Midbrain (tissue), 1 donor: ENCODE results near the gene CAPZB.

Experiments used
- DNase-seq: peaks from one replicate; lab custom pipeline; 2025; lab: John Stamatoyannopoulos, UW

The CAPZB gene

GRCh38 chr1:19448491-19449439 lies 36.6 kb downstream of the CAPZB start:
- peak; percentile 25 for DNase-seq

GRCh38 chr1:19447550-19447949 lies 37.8 kb downstream of the CAPZB start:
- no peak for DNase-seq

GRCh38 chr1:19445417-19446342 lies 39.7 kb downstream of the CAPZB start:
- DNase-seq, result peak; percentile 17

- DNase-seq, result no peak
Observed at GRCh38 chr1:19444296-19445021, 40.9 kb downstream of the CAPZB start.

GRCh38 chr1:19443326-19443725 lies 42.0 kb downstream of the CAPZB start:
- no peak for DNase-seq

- DNase-seq, result peak; percentile 33
Observed at GRCh38 chr1:19442154-19443096, 42.9 kb downstream of the CAPZB start.

- DNase-seq, result no peak
Observed at GRCh38 chr1:19441048-19441780, 44.1 kb downstream of the CAPZB start.

GRCh38 chr1:19439464-19440171 lies 45.7 kb downstream of the CAPZB start:
- DNase-seq, result peak; percentile 14

- DNase-seq, result no peak
Observed at GRCh38 chr1:19438516-19439195, 46.7 kb downstream of the CAPZB start.

- no peak for DNase-seq
Observed at GRCh38 chr1:19437891-19438294, 47.4 kb downstream of the CAPZB start.

- DNase-seq, result peak; percentile 44
Observed at GRCh38 chr1:19436716-19437476, 48.4 kb downstream of the CAPZB start.

- no peak for DNase-seq
Observed at GRCh38 chr1:19435851-19436455, 49.4 kb downstream of the CAPZB start.

- DNase-seq, result peak; percentile 59
Observed at GRCh38 chr1:19435181-19435580, 50.2 kb downstream of the CAPZB start.

- no peak for DNase-seq
Observed at GRCh38 chr1:19433719-19433998, 51.7 kb downstream of the CAPZB start.

- DNase-seq, result no peak
Observed at GRCh38 chr1:19432943-19433718, 52.2 kb downstream of the CAPZB start.

- no peak for DNase-seq
Observed at GRCh38 chr1:19430121-19431068, 54.9 kb downstream of the CAPZB start.
